Mucosa of gallbladder (tissue), 1 donor: ENCODE measurements around the gene C1QTNF9B. TPM values are rescaled to one million over a fixed set of nuclear protein-coding genes. Genes with fewer than 3 reads are reported as not detected.
"Not testable (repeated sequence)": the region's sequence is repeated elsewhere in the genome, so short reads cannot be mapped to it uniquely, and the experiment has no call there.

Experiments
- DNase-seq: peaks from one replicate; pipeline ENCODE4 v3.0.0-alpha.2; 2020; ENCODE audit warnings: low spot score
- total RNA-seq: library from RNA; stranded (reverse); gene quantifications from one replicate; pipeline ENCODE4 v1.2.1, GENCODE V29; 2021
- donor health status: DM: no; HTN: no; CAD: no.

The C1QTNF9B gene
- total RNA-seq, 1 donor from 2014 or later = not detected

DNA sequence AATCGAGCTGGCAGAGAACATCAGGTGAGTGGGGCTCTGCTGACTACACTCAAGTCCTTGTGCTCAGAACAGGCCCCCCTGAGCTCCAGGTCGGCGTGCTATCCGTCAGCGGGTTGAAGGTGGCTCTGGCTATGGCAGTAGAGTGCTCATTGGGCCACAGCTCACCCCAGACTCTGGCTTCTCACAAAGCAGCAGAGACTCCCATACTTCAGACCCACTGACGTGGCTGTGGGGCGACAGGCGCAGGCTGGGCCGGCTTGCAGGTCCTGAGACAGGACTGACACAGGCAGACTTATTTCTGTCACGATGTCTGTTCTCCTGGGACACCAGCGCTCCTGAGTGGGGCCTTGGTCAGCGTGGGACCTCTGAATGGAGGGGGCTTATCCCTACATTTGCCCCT lies 2.6 kb downstream of the C1QTNF9B start:
- not testable (repeated sequence) for DNase-seq

DNA sequence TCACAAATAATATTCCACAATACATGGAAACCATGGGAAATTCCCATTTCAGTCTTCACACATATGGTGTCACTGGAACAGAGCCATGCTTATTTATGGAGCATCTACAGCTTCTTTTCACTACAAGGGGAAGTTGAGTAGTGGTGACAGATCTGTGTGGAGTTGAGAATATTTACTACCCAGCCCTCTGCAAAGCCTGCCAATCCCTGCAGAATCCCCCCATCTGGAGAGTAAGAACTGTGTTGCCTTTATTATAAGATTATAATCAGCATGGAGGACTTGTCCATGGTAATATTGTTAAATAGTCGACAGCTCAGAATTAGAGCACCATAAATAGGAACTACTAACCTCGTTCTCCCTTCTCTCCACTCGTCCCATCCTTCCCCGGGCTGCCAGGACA lies 3.5 kb downstream of the C1QTNF9B start:
- not testable (repeated sequence) for DNase-seq

DNA sequence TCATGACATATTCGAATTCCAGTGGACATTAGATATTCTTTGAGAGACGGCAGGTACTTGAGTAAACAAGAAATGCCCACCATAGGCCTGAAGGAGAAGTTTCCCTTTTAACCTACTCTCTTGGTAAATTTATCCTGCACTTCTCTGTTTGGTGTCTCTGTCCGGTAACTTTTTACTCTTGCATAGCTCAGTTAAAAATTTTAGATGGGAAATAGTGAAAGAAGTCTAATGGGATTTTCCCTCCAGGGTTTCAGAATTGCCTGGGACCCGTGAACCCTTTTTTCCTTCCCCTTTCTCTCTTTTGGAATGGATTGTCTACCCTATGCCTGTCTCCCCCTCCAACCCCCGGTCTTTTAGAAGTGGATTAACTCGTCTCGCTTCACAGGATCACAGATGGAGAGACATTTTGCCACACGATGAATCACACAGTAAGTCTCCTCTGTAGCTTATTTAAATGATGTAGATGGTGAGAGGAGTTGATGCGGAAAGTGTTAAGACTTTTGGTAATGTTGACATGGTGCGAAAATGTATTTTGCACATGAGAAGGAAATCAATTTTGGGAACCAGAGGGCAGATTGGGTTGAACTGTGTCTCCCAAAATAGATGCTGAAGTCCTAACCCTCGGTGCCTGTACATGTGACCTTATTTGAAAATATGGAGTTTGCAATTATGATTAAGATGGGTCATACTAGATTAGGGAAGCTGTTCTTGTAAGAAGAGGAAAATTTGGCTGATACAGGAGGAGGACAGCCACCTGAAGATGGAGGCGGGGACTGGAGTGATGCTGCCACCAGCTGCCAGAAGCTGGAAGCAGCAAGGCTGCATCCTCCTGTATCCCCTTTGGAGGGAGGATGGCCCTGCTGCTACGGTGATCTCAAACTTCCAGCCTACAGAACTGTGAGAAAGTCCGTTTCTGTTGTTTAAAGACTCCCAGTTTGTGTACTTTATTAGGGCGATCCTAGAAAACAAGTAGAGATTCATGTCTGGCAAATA lies 7.4 kb downstream of the C1QTNF9B start:
- no peak for DNase-seq

DNA sequence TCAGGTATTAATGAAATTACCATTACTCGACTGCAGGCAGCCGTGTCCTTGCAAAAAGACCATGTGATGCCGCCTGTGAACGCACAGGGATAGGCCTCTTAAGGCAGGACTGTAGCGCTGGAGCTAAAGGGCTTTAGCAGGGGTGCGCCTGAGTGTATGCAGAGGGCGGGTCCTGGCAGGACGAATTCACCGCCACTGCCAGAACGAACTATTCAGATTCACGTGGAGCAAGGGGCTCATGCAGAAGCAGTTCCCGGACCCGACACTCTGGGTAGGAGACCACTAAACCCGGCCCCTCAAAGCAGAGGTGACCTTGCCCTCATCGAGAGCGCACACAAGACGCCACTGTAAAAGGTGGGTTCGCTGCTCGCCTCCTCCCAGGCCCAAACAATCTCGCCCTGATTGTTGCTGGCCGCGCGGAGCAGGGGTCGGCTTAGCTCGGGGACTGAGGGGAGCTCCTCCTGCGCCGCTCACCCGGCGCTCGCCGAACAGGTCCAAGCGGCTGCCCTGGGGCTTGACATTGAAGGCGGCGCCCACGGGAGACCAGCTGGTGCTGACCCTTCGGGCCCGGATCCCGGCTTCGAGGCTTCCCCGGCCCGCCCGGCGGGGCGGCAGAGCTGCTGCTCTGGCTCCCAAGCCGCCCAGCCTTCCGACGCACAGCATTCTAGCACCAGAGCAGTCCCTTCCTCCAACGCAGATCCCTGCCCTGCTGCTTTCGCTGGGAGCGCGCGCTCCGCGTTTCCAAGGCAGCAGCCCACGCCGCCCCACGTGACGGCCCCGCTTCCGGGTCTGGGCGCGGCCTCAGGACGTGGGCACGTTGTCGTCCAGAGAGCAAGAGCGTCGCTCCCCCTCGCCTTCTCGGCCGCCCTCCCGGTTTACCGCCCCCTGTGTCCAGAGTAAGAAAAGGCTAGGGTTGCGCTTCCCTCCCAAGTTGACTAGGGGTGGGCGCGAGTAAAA lies 8.4 kb downstream of the C1QTNF9B start, which contains the start of gene MIPEP:
TSS of gene MIPEP (minus strand) at position 743 of the 957 bp plus-strand sequence. CDS start at position 663, 80 bp downstream.
- peak; percentile 96 for DNase-seq

DNA sequence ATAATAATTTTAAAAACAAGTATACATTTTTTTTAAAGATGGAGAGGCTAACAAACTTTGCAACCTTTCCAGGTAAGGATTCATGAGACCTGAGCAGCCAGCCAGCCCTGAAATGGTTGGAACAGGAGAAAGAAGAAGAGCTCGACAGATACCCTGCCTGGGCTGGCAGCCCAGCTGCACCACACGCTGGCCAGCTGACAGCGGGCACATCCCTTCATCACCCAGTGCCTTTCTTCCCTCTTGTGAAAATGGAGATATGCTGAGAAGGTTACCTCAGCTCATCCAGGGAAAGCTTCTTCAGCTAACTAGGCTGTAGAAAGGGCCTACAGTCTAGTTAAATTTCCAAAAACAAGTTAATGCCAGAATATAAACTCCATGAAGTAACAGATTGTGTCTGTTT lies 12.9 kb downstream of the C1QTNF9B start:
- DNase-seq = not testable (repeated sequence)

DNA sequence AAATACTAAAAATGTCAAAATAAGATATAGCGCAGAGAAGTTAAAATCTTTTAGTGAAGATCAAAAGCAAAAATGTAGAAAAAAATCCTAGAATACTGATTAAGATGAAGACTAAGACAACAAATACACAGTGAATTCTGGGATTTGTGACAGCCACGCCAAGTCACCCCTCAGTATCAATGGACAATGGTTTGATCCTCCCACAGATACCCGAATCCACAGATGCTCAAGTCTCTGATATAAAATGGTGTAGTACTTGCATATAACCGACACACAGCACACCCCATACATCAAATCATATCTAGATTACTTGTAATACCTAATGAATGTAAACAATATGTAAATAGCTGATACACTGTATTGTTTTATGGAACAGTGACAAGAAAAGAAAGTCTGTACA lies 14.0 kb downstream of the C1QTNF9B start:
- no peak for DNase-seq

DNA sequence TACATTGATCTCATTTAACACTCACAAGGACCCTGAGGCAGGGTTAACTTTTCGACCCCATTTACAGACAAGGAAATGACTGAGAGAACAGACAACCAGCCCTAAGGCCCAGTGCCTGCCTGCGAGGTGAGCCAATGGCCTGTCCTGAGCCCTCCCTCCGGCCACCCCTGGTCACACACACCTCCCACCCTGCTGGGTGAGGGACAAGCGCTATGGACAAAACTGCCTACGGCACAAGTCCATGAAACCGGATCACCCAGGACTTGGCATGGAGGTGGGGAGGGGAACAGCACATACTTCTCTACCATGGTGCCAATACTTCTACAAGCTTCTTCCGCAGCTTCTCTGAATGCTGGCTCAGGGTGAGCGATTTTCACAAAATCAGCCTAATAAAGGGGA lies 15.9 kb downstream of the C1QTNF9B start:
- DNase-seq = not testable (repeated sequence)

DNA sequence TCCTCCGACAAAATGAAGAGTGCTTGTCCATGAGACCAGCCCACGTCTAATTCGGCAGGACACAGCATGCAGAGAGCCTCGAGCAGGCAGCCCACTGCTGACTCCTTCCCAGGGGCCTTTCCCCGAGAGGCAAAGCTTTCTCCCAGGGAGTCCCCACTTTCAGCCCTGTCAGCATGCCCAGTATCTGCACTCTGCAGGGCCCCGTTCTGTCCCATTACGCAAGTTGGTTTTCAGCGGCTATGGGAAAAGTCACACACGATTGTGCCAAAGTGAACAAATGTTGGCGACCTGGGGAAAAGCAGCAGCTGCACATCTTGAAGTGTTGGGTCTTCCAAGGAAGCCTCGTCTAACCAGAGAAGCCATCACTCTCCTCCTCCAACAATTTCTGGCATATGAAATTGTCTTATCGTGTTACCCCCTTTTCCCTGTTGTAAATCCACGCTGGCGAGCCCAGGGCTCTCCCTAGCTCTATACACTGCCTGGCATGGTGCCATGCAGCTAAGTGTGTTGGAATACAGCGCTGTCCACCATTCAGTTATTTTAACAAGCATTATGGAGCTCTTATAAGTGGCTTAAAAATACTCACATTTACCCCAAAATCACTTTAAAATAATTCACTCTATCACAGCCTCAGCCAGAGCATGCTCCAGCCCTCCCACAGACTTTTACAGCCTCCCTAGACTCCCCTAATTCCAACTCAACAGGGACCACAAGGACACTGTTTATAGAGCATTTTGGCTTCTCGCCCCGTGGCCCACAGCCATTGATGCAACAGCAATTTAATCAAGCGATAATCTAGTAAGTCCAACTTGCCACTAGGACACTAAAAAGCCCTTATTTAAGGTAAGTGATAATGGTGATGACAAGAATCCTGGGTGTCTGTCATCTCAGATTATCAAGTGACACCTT lies 16.6 kb downstream of the C1QTNF9B start:
- DNase-seq = not testable (repeated sequence)

DNA sequence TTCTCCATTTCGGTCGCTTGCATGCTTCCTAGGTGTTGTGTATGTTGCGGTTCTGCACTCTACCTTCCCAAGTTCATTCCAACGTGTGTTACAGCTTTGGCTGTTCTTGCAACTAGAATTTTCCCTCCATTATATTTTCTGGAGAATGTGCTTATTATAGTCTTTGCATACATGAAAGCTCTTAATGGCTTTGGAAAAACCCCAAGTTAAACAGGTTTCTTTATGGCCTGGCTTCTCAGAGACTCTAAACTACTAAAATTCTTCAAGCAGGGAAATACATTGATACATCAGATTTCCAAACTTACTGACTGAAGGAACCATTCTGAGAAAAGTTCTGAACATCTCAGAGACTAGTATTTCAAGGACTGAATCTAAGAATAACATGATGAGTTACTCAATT lies 20.0 kb downstream of the C1QTNF9B start:
- DNase-seq = no peak

DNA sequence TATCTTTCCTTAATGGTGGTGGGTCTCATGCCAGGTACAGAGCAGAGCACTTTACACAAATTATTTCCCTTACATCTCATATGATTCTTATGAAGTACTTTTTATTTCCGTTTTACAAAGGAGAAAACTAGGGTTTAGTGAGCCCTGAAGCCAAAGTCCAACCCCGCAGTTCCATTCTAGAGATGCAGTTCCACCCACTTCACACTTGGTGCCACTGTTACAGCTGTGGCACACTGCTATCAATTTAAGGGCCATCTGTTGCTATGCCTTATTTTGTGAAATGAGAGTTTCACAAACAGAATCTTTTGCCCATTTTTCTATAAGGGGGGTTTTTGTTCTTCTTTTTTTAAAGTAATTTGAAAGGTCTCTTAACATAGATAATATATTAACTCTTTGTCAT lies 21.0 kb downstream of the C1QTNF9B start:
- DNase-seq = no peak

DNA sequence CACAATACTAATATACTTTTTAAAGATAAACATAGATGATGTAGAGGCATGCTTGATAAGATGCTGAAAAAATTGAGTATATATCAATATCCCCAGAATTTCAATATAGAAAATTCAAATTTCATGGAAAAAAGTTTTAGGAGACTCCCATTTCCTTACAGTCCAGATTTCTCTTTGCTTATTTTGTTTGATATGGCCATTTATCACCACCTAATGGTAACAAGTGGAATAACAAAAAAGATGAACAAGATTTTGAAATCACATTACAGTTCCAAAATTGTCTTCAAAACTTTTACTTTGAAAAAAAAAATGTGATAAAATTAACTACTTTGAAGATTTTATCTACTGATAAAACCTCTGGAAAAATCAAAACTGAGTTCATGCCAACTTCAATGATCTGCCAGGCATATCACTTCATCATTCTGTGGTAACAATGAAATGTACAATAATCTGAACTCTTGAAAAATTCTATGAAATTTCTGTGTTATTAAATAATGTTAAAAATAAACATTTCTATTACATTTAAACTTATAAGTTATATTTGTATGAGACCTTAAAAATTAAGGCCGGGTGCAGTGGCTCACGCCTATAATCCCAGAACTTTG lies 25.6 kb downstream of the C1QTNF9B start:
- no peak for DNase-seq

DNA sequence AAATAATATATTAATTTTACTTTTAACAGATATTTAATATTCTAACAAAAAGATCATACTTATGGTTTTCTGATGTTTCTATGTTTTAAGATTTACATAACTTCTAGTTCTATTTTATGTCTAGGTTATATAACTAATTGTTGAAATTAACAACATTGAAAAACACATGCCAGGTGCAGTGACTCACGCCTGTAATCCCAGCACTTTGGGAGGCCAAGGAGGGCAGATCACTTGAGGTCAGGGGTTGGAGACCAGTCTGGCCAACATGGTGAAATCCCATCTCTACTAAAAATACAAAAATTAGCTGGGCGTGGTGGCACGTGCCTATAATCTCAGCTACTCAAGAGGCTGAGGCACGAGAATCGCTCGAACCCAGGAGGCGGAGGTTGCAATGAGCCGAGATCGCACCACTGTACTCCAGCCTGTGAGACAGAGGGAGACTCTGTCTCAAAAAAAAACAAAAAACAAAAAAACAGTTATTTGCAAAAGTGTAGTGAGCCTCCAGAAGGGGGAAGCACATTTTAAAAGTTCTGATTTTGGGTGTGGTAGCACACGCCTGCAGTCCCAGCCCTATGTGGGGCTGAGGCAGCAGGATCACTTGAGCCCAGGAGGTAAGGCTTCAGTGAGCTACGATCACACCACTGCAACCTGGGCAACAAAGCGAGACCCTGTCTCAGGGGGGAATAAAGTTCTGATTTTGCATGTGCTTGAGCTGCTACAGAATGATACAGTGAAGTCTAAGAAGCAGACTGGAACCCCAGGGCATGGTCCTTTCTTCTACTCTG lies 26.8 kb downstream of the C1QTNF9B start:
- no peak for DNase-seq

DNA sequence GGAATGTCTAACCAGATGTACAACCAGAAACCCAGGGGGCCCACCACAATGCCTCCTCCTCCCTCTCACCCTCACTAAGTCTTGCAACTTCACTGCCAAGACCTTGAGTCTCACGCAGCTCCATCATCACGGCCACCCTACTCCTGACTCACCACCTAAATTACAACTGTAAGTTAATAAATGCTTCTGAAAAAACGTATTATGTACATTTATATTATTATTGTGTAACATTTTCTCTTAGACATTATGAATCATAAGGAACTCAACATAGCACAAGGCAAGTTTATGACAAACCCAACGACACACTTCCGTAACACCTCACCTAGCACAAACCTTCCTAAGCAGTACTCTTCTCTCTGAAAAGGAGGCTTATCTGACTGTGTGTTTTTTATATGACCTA lies 28.8 kb downstream of the C1QTNF9B start:
- no peak for DNase-seq

DNA sequence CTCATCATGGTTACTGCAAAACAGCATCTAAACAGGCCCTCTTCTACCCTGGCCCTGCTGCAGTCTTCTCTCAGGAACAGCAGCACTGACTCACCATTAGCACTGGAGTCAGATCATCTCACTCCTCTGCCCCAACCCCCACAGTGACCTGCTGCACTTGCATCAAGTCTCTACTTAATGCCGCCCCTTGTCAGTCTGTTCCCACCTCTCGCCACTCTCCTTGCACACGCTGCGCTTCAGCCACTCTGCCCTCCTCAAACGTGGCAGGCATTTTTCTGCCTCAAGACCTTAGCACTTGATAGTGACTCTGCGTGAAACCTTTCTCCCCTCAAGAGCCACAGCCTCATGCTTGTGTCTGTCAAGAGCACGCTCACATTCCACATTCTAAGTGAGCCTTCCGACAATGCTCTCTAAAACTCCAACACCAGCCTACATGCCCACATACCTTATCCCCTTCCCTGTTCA lies 30.2 kb downstream of the C1QTNF9B start:
- DNase-seq = no peak

DNA sequence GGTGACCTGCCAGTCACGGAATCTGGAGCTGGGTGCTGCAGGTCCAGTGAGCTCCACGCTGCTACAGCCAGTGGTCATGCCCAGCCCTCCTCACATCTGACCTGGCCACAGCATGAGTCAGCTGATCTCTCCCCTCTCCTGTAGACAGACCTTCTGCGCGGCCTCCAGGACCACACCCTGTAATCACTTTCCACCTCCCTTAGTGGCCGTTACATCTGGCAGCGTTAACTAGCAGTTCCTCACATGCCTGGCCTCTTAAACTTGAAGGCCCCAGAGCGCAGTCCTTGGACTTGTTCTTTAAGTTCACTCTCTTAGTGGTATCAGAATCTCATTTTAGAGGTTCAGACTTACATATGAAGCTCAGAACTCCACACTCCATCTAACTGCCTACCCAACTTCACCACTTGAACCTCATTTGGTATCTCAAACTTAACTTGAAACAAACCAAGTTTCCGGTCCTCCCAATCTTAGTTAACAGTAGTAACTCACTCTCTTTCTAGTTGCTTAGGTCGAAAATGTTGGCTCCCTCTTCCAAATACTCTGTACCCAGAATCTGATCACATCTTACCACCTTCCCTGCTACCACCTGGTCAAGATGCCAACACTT lies 30.8 kb downstream of the C1QTNF9B start:
- DNase-seq = no peak

DNA sequence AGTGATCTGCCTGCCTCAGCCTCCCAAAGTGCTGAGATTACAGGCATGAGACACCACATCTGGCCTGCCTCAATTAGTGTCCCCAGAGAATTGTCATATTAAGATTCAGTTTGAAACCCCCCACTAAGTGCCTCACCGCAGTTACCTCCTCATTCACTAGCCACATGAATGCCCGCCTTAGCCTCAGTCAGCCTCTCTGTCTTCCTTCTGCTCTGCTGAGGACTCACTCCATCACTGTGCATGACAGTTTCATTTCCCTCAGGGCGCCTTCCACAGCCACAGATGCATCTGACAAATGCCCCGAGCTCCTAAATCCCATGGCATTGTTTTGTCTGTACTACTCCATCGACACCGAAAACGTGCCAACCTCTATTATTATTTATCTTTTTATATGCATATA lies 31.4 kb downstream of the C1QTNF9B start:
- DNase-seq = no peak

DNA sequence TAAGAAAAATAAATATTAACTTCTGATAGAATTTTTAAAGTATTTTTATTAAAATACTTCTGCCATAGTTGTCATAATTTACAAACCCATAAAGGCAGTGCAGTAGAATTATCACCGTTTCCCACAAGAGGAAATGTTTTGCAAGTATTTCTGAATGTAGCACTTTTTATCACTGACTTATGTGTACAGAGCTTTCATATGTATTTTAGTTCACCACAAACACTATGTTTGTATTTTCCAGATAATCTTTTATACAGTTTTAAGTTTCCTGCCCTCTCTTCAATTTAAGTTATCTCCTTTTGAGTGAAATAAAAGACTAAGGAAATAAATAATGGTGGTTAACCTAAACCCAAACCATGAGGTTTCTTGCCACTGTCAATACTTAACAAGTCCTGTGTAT lies 32.3 kb downstream of the C1QTNF9B start:
- no peak for DNase-seq

DNA sequence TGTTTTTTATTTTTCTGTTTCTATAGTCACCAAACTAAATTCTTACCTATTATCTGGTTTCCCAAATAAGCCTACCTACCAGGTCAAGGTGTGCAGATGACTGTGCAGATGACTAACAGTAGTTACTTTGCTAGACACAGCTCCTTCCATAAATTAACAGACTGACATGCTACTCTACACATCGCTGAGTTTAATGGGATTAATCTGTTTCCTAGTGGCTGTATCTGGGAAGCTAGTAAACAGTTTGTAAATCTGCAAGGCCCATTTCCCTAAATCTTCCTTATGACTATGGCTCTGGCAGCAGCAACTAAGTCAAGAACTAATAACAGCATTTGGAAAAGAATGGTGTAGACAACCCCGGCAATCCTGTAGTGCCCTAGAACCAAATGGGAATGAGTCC lies 36.0 kb downstream of the C1QTNF9B start:
- DNase-seq = no peak

DNA sequence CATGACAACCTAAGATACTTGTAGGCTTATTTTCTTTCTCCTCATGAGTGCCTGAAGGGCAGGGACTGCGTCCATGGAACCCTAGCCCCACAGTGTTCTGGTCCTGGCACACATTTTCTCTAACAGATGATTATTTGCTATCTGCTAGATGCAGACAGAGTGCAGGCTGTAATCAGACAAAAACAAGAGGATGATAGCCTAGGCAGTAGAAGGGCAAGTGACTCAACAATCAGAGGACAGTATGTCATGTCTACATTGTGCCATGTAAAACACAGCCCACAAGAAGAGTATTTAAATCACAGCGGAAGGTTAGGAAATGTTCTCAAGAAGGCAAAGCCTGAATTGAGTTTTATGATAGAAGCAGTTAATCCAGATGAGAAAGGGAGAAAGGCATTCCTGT lies 37.4 kb downstream of the C1QTNF9B start:
- DNase-seq = no peak
